Stimulated activated CD4-positive, alpha-beta T cell treated with anti-CD3 and anti-CD28 coated beads, Interleukin-15, amount 100 ng/mL, for 24 hours (primary cell): ENCODE results near the gene ZCWPW1.
A peak's percentile ranks its signal among the peaks of the same experiment; 100 is the strongest.

Experiments used
- DNase-seq: peaks from one replicate; pipeline ENCODE4 v3.0.0-alpha.2; 2020

ZCWPW1 gene

GRCh38 chr7:100431286-100431735 lies 2.8 kb upstream of the ZCWPW1 start:
- no peak for DNase-seq

- peak; percentile 52 for DNase-seq
These were observed 2.2 kb upstream of the ZCWPW1 start for GRCh38 chr7:100430493-100431285.

GRCh38 chr7:100429637-100430492 lies 1.4 kb upstream of the ZCWPW1 start, which contains the start of gene MEPCE:
Gene MEPCE (plus strand): TSS chr7:100429831. CDS start chr7:100430019, 188 bp downstream.
- peak; percentile 95 for DNase-seq

GRCh38 chr7:100428967-100429636 lies 599 bp upstream of the ZCWPW1 start:
- DNase-seq = peak; percentile 100

- DNase-seq = no peak
These were observed 723 bp downstream of the ZCWPW1 start for GRCh38 chr7:100427762-100428198.

- no peak for DNase-seq
These were observed 2.0 kb downstream of the ZCWPW1 start for GRCh38 chr7:100426516-100426915.

- no peak for DNase-seq
These were observed 3.2 kb downstream of the ZCWPW1 start for GRCh38 chr7:100425347-100425746.

GRCh38 chr7:100423315-100423714 lies 5.2 kb downstream of the ZCWPW1 start:
- no peak for DNase-seq

GRCh38 chr7:100419660-100420226 lies 8.8 kb downstream of the ZCWPW1 start:
- no peak for DNase-seq

- no peak for DNase-seq
These were observed 9.4 kb downstream of the ZCWPW1 start for GRCh38 chr7:100418930-100419659.

GRCh38 chr7:100415448-100415847 lies 13.1 kb downstream of the ZCWPW1 start:
- DNase-seq = no peak

GRCh38 chr7:100413889-100414288 lies 14.6 kb downstream of the ZCWPW1 start:
- no peak for DNase-seq

GRCh38 chr7:100413346-100413745 lies 15.2 kb downstream of the ZCWPW1 start:
- DNase-seq = no peak

GRCh38 chr7:100411101-100411500 lies 17.4 kb downstream of the ZCWPW1 start:
- DNase-seq = no peak

- peak; percentile 46 for DNase-seq
These were observed 21.0 kb downstream of the ZCWPW1 start for GRCh38 chr7:100407285-100408180.

- no peak for DNase-seq
These were observed 21.7 kb downstream of the ZCWPW1 start for GRCh38 chr7:100406767-100407166.

GRCh38 chr7:100402241-100402640 lies 26.3 kb downstream of the ZCWPW1 start:
- DNase-seq = no peak

- no peak for DNase-seq
These were observed 26.7 kb downstream of the ZCWPW1 start for GRCh38 chr7:100401811-100402210.

GRCh38 chr7:100400656-100401055 lies 27.8 kb downstream of the ZCWPW1 start:
- DNase-seq = peak; percentile 8

GRCh38 chr7:100400041-100400440 lies 28.5 kb downstream of the ZCWPW1 start:
- DNase-seq = no peak

GRCh38 chr7:100398239-100398638 lies 30.3 kb downstream of the ZCWPW1 start:
- no peak for DNase-seq
